LNCAP (cell line): ENCODE data around the gene YPEL1.

Experiments used
- TF ChIP-seq, protein P1 (sequence below): fragments of 450-650 bp; IDR thresholded peaks from 2 replicates; pipeline ENCODE4 v1.5.1; 2017; ENCODE audit warnings: mild to moderate bottlenecking

YPEL1 gene

DNA sequence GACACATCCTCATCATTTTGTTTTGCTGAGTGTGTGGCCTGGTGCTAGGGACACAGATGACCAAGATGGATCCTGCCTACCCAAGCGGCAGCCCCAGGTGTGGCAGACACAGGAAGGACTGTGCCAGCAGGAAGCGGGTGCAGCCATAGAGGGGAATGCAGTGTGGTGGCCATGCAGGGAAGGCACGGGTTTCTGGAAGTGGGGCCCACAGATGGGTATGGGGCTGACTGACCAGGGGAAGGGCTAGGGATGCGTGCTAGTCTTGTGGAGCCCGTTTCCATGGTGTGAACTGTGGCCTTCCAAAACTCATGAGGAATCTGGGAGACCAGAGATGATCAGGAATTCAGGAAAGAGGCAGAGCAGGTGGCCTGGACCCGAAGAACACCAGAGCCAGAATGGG lies 33.5 kb downstream of the YPEL1 start:
- TF ChIP-seq, protein P1, sequence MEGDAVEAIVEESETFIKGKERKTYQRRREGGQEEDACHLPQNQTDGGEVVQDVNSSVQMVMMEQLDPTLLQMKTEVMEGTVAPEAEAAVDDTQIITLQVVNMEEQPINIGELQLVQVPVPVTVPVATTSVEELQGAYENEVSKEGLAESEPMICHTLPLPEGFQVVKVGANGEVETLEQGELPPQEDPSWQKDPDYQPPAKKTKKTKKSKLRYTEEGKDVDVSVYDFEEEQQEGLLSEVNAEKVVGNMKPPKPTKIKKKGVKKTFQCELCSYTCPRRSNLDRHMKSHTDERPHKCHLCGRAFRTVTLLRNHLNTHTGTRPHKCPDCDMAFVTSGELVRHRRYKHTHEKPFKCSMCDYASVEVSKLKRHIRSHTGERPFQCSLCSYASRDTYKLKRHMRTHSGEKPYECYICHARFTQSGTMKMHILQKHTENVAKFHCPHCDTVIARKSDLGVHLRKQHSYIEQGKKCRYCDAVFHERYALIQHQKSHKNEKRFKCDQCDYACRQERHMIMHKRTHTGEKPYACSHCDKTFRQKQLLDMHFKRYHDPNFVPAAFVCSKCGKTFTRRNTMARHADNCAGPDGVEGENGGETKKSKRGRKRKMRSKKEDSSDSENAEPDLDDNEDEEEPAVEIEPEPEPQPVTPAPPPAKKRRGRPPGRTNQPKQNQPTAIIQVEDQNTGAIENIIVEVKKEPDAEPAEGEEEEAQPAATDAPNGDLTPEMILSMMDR = no peak

DNA sequence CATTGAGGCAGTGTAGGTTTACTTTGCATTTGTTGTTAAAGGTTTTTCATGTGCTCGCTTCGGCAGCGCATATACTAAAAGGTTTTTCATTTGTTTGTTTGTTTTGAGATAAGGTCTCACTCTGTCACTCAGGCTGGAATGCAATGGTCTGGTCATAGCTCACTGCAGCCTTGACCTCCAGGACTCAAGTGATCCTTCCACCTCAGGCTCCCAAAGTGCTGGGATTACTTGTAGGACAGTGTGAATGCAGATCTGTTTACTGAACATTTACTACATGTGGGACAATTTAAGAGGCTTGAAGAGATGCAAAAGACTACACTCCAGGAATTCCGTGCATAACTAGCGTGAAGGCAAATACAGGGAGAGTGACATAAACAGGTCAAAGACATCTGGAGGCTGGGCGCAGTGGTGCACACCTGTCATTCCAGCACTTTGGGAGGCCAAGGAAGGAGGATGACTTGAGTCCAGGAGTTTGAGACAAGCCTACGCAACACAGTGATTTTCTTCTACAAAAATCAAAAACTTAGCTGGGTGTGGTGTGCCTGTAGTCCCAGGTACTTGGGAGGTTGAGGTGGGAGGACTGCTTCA lies 34.1 kb downstream of the YPEL1 start:
- TF ChIP-seq, protein P1 = no peak

DNA sequence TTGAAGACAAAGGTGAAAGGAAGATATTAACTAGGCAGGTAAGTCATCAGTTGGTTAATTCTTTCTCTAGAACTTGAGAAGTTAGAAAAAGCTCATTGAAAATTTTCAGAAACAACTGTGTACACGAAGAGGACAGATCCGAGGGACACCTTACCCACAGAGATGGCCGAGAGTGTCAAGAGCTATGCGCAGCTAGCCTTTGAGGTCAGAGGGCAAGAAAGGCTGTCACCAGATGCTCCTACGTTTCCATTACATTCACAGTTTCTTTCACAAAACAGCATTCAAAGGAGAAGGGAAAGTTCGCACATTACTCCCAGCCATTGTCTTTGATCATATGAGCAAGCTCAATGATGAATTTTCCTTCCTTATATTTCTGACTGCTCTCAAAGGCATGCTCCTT lies 34.8 kb downstream of the YPEL1 start:
- TF ChIP-seq, protein P1 = no peak

DNA sequence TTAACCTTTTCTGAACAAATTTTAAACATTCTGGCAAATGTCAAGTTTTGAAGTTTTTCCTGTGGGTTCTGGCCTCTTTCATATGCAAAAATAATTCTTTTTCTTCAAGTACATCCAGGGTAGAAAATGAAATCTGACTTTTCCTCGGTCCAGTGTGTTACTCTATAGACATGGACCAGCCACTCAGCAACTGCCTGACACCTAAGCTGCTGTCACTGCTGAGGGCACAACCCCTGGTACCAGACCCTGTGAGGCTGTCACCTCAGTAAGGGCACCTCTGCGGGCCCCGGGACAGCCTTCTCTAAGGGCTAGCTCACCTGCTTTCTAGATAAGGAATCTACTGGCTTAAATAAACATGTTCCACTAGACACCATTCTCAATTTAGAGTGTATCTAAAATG lies 36.0 kb downstream of the YPEL1 start:
- TF ChIP-seq, protein P1 = no peak

DNA sequence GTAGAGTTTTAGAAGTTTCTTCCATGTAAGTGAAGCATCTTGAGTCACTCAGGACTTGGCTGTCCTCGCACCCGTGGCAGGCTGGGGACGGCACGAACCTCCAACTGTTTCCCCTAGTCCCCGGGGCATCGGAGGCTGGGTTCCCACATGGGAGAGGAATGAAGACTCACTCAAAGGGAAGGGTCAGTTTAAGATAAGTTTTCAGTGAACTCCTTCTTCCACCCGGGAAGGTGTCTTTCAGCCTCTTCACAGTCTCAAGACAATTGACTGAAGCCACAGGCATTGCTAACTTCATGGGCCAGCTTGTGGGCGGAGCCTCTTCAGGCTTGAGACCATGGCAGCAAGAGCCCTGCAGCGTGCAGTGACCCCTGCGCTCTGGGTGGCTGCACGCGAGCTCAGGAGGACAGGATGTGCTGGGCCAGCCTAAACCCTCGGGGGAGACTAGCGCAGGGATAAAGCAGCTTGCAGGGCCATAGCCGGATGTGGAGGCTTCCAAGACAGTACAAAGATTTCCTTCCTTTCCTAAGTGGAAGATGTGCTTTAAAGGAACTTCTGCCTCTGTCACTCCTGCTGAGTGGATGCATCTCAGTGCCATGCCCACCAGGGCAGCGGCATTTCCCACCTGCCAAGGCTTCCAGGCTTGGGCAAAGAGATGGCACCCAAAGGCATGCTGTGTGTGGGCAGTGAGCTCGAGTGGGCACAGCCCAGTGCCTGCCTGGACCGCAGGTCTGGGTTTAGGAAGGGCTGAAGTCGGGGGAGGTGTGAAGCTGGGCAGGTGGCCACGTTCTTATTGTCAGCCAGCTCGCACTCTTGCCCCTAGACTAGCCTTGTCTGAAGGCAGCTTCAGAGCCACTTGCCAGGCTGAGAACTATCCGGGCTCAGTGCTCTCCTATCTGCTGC lies 36.9 kb downstream of the YPEL1 start:
- TF ChIP-seq, protein P1 = no peak

DNA sequence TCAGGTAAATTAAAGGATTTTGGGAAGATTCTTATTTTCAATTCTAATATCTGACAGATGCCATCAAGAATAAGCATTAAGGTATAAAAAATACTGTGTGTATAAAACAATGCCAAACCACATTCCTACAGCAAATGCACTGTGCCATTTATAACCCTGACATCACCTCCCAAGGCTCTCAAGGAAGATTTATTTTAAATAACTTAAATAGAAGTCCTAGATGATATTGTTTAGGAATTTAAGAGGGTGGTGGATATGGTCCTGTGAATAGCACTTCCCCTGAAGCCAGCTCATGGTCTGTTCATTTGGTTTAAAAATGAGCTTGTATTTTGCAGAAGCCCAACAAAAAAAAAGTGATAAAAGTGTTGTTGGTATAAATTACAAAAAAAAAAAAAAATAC lies 37.7 kb downstream of the YPEL1 start:
- TF ChIP-seq, protein P1 = no peak

DNA sequence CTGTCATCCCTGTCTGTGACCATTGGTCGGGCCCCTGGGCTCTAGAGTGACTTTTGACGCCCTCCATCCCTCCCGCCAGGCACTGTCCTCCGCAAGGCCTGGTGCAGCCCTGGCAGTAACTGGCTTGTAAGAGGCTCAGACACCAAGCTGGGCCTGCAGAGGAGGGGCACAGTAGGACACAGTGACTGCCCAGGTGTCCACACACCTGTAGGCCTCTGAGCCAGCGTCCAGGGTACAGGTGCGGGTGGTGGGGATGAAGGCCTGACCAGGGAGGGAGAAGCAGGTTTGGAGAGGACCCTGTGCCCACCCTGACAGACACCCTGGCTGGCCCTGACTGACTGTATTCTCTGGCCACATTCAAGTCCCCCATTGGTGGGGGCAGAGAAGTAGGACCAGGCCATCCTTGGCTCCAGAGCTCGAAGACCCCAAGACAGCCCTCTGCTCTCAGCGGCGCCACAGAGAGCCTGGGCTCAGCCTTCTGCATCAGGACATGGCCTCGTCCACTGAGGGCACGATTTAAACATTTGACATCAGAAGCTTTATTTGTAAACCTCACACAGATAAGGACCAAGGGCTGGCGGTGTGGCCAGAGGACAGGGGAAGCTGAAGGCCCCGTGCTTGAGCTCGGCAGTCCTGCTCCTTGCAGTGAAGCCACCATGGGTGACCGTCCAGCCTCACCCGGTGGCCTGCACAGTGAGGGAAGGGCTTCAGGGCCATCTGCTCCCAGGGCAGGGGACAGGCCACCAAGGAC lies 38.4 kb downstream of the YPEL1 start:
- TF ChIP-seq, protein P1 = no peak
